ENCODE data around the gene P2RY11. TPM values are rescaled to one million over a fixed set of nuclear protein-coding genes. Genes with fewer than 3 reads are reported as not detected.

P2RY11 gene
- total RNA-seq, 1 experiment from 2014 or later = 43.8 TPM

GRCh38 chr19:10122045-10122444 is 10.6 kb downstream of the P2RY11 start:
- ChIA-PET CTCF (no interaction called here), RAD21 (ENCODE audit: low non-redundant PET in 1 of 2, low total read pairs in 2 of 2, uncharacterized antibody in 2 of 2, unreplicated experiment in 2 of 2) (interaction anchor here in 1 of 2 experiments (0.8 kb wide), 1 partner anchor 128 kb away, joined by 9 read pairs; no protein-coding TSS in a partner anchor), POLR2A (no interaction called here)
- ATAC-seq (no peak), DNase-seq (ENCODE audit: low read depth, low spot score) (no peak)
- H3K9ac ChIP-seq (ENCODE audit: low read length) = no peak overlapping the region
- H3K36me3 ChIP-seq (ENCODE audit: control insufficient read depth in 1 of 2, insufficient read depth in 2 of 2, low read length in 2 of 2) = peaks cover 6 to 7% of the 10 kb centered on the region in 2 experiments; a peak in 2 of 4 replicates
- no peak overlapping the region for H3K4me2 ChIP-seq (ENCODE audit: low read length)
- TF ChIP-seq EGR1 (IDR thresholded peaks at IDR 0.05; ENCODE audit: low read depth) (no peak), ATF3 (IDR thresholded peaks at IDR 0.05) (no peak), CTCF (IDR thresholded peaks at IDR 0.05 in 2 of 3, conservative IDR thresholded peaks at IDR 0.05 in 1 of 3; ENCODE audit: borderline replicate concordance in 1 of 3, insufficient read depth in 1 of 3, low read depth in 2 of 3, low read length in 2 of 3) (no peak), SIN3A (IDR thresholded peaks at IDR 0.05; ENCODE audit: low read depth) (no peak), POLR2A (IDR thresholded peaks at IDR 0.05; ENCODE audit: borderline replicate concordance, extremely low read depth, insufficient read depth, insufficient read length) (no peak), JUND (IDR thresholded peaks at IDR 0.05) (no peak), MAX (IDR thresholded peaks at IDR 0.05) (no peak)
- no TSS peak for BruUV-seq (replicated peaks)
- H3K4me1 ChIP-seq (ENCODE audit: control insufficient read depth in 1 of 2, insufficient read depth in 2 of 2, low read length in 2 of 2) = peaks cover 5 to 16% of the 10 kb centered on the region in 2 experiments
- no peaks in the 10 kb centered on the region for H3K27me3 ChIP-seq (ENCODE audit: insufficient read depth, low read length)
- intact Hi-C loops (cut with micrococcal nuclease) = no loop called here
- H3K9me2 ChIP-seq (ENCODE audit: insufficient read depth) = no peaks in the 10 kb centered on the region
- H3K27ac ChIP-seq (ENCODE audit: low read depth, low read length) = no peak overlapping the region
- H3K4me3 ChIP-seq (replicated peaks in 1 of 2; ENCODE audit: low read depth in 1 of 2, low read length in 2 of 2) = no peak overlapping the region
- no peaks in the 10 kb centered on the region for H4K20me1 ChIP-seq (ENCODE audit: insufficient read depth)
- H3K9me3 ChIP-seq (ENCODE audit: control insufficient read depth in 1 of 2, insufficient read depth in 1 of 2, low read depth in 1 of 2, low read length in 2 of 2) = no peaks in the 10 kb centered on the region
- peaks cover 27% of the 10 kb centered on the region for H3K79me2 ChIP-seq (ENCODE audit: insufficient read depth, low read length)
- no peak overlapping the region for H2AFZ ChIP-seq (ENCODE audit: low read depth, low read length, poor library complexity, severe bottlenecking)

- peaks cover 0 to 9% of the 10 kb centered on the region in 2 experiments; a peak in 2 of 4 replicates for H3K4me1 ChIP-seq (ENCODE audit: control insufficient read depth in 1 of 2, insufficient read depth in 2 of 2, low read length in 2 of 2)
- CTCF ChIA-PET = no interaction called here
Observed at GRCh38 chr19:10124429-10124828, 12.9 kb downstream of the P2RY11 start.

More at GRCh38 chr19:10124429-10124828, 12.9 kb downstream of the P2RY11 start:
- H3K4me3 ChIP-seq (replicated peaks in 1 of 2; ENCODE audit: low read depth in 1 of 2, low read length in 2 of 2) = no peak overlapping the region
- no peaks in the 10 kb centered on the region for H3K27me3 ChIP-seq (ENCODE audit: insufficient read depth, low read length)
- intact Hi-C loops (cut with micrococcal nuclease) = no loop called here
- no peaks in the 10 kb centered on the region for H4K20me1 ChIP-seq (ENCODE audit: insufficient read depth)
- no peak overlapping the region for H3K9ac ChIP-seq (ENCODE audit: low read length)
- H3K4me2 ChIP-seq (ENCODE audit: low read length) = no peak overlapping the region
- no peaks in the 10 kb centered on the region for H3K9me3 ChIP-seq (ENCODE audit: control insufficient read depth in 1 of 2, insufficient read depth in 1 of 2, low read depth in 1 of 2, low read length in 2 of 2)
- peaks cover 3 to 6% of the 10 kb centered on the region in 2 experiments; a peak in 2 of 4 replicates for H3K36me3 ChIP-seq (ENCODE audit: control insufficient read depth in 1 of 2, insufficient read depth in 2 of 2, low read length in 2 of 2)
- ATAC-seq = no peak
- BruUV-seq (replicated peaks) = no TSS peak
- DNase-seq (ENCODE audit: low read depth, low spot score) = no peak
- POLR2A ChIA-PET = no interaction called here
- no peaks in the 10 kb centered on the region for H3K9me2 ChIP-seq (ENCODE audit: insufficient read depth)
- TF ChIP-seq FOSL1 (IDR thresholded peaks at IDR 0.05; ENCODE audit: low read depth) (no peak), CTCF (IDR thresholded peaks at IDR 0.05 in 2 of 3, conservative IDR thresholded peaks at IDR 0.05 in 1 of 3; ENCODE audit: borderline replicate concordance in 1 of 3, insufficient read depth in 1 of 3, low read depth in 2 of 3, low read length in 2 of 3) (no peak), ELF1 (IDR thresholded peaks at IDR 0.05; ENCODE audit: borderline replicate concordance, low read depth) (no peak), MAX (IDR thresholded peaks at IDR 0.05) (no peak), EGR1 (IDR thresholded peaks at IDR 0.05; ENCODE audit: low read depth) (no peak), TCF7L2 (IDR thresholded peaks at IDR 0.05; ENCODE audit: borderline replicate concordance, extremely low read depth, insufficient read depth, insufficient read length) (no peak), ZBTB33 (IDR thresholded peaks at IDR 0.05; ENCODE audit: extremely low read depth, insufficient replicate concordance, low read length) (no peak), POLR2AphosphoS5 (IDR thresholded peaks at IDR 0.05; ENCODE audit: low read depth, low read length) (no peak)
- H2AFZ ChIP-seq (ENCODE audit: low read depth, low read length, poor library complexity, severe bottlenecking) = no peak overlapping the region
- peaks cover 3% of the 10 kb centered on the region; the same call in 1 of the 2 replicates for H3K79me2 ChIP-seq (ENCODE audit: insufficient read depth, low read length)
- RAD21 ChIA-PET (ENCODE audit: low non-redundant PET in 1 of 2, low total read pairs in 2 of 2, uncharacterized antibody in 2 of 2, unreplicated experiment in 2 of 2) = no interaction called here
- no peak overlapping the region for H3K27ac ChIP-seq (ENCODE audit: low read depth, low read length)
